ENCODE results near the gene DAB2IP.
"Not testable (repeated sequence)": the region's sequence is repeated elsewhere in the genome, so short reads cannot be mapped to it uniquely, and the experiment has no call there.

DAB2IP gene

DNA sequence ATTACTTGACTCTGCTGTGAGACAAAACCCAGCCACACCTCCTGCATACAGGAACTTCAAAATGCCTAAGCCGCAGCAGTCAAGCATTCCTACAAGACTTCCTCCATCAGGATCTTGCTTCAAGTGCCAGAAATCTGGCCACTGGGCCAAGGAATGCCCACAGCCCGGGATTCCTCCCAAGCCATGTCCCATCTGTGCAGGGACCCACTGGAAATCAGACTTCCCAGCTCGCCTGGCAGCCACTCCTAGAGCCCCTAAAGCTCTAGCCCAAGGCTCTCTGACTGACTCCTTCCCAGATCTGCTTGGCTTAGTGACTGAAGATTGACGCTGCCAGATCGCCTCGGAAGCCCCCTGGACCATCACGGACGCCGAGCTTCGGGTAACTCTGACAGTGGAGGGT is 141.0 kb downstream of the DAB2IP start:
- not testable (repeated sequence) for DNase-seq (ENCODE audit: low read depth in 2 of 2)

DNA sequence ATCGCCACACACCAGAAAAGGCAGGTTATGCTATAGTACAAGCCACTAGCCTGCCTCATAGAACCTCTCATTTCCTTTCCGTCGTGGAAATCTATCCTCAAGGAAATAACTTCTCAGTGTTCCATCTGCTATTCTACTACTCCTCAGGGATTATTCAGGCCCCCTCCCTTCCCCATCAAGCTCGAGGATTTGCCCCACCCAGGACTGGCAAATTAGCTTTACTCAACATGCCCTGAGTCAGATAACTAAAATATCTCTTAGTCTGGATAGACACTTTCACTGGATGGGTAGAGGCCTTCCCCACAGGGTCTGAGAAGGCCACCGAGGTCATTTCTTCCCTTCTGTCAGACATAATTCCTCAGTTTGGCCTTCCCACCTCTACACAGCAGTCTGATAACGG is 142.9 kb downstream of the DAB2IP start:
- DNase-seq (ENCODE audit: low read depth in 2 of 2): not testable (repeated sequence)

DNA sequence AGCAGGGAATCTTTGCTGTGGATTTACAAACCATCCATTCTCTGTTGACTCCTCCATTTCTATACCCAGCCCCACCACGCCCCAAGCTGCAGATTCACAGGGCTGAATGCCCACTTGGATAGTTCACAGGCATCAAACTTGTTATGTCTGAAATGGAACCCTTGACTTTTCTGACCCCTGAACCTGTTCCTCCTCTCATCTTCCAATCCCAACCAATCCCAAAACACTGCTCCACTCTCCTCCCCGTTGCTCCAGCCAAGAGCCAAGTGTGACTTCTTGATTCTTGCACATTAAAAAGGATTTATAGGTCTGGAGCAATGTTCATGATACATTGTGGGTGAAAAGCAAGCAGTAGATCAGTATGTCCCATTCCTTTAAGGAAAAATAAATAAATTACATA is 145.6 kb downstream of the DAB2IP start:
- DNase-seq (ENCODE audit: low read depth in 2 of 2): no peak

DNA sequence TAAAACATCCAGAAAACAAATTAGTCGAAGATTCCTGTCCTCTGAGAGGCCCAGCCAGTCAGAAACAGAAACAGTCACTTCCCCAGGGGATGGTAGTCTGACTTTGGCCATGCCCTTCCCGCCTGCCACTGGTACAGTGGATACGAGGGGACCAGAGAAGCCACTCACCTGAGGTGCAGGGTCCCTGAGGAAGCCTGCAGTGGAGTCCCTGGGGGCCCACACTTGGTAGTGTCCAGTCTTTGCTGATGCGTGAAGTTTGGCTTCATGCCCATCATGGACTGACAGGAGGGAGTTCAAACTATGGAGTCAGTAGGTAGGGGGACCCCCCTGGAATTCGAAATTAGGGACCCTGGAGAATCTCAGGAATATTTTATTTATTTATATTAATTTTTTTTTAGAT is 147.5 kb downstream of the DAB2IP start:
- DNase-seq (ENCODE audit: low read depth in 2 of 2): no peak

DNA sequence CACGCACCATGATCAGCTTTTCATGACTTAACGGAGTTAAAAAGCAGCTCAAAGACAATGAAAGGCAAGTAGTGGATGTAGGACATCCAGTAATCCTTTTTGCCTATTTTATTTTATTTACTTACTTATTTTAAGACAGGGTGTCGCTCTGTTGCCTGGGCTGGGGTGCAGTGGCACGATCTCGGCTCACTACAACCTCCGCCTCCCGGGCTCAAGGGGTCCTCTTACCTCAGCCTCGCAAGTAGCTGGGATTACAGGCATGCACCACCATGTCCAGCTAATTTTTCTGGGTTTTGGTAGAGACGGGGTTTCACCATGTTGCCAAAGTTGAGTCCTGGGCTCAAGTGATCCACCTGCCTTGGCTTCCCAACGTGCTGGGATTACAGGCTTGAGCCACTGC is 148.9 kb downstream of the DAB2IP start:
- no peak for DNase-seq (ENCODE audit: low read depth in 2 of 2)

DNA sequence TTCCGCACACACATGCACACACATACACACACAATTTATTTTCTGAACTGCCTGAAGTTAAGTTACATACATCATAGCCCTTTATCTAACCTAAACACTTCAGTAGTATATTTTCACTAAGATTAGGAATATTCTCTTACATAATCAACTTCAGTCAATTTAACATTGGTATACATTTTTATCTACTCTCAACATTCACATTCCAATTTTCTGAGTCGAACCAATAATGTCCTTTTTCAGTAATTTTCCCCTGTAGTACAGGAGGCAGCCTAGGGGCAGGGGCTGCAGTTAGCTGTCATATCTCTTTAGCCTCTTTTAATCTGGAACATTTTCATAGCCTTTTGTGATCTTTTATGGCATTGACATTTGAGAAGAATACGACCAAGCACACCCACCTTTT is 150.1 kb downstream of the DAB2IP start:
- no peak for DNase-seq (ENCODE audit: low read depth in 2 of 2)

DNA sequence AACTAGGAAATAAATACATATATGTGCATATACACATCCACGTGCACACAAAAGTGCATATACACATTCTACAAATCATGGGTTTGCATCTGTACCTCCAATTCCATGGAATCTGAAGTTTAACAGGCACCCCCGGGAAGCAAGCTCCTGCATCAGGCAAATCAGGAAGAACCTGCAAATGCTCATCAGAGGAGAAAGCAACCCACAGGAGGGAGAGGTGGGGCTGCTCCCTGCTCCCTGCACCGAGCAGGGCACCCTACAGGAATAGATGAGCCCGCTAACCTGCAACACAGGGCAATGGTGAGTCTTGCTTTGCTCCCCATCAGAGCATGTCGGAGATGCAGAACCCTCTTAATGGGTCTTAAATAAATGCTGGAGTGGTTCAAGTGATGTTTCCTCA is 151.3 kb downstream of the DAB2IP start:
- no peak for DNase-seq (ENCODE audit: low read depth in 2 of 2)

DNA sequence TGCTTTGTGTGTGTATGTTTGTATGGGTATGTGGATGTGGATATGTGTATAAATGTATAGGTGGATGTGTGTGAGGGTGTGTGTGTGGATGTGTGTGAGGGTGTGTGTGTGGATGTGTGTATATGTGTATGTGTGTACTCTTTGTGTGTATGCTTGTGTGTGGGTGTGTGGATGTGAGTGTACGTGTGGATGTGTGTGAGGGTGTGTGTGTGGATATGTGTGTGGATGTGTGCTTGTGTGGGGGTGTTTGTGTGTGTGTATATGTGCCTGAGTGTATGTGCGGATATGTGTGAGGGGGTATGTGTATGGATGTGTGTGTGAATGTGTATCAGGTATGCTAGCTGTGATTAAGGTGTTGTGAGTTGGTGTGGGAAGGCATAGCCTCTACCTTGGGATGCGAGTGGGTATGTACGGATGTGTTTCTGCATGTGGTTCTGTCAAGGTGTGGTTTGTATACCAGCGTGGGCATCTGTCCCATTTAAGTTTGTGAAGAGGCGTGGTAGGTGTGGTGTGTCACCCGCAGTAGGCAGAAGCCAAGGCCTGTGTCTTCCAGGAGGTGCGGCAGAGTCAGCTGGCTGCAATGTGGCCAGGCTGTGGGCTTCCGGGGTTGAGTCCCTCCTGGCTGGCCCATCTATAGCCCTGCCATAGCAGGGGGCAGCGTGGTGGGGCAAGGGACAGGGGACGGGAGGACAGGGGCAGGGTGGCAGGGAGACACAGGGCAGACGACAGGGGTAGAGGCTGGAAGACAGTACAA is 155.8 kb downstream of the DAB2IP start:
- no peak for DNase-seq (ENCODE audit: low read depth in 2 of 2)

DNA sequence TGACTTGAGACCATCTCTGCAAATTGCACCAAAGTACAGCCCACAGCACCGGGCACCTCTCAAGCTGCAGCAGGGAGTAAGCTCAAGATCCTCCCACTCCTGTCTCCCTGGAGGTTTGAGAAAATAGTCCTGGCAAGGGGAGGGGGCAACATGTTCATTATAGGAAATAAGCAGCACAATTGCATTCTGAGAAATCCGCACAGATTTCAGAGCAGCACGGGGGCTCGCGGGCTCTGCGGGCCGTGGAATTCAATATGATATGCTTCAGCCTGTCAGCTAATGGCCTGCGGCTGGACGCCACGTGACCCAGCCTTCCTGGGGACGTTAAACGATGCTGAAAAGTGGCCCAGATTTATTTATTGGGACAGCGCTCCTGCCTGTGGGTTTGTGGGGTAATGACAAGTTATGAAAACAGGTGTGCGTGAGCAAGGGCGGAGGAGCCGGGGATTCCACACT is 156.4 kb downstream of the DAB2IP start:
- no peak for DNase-seq (ENCODE audit: low read depth in 2 of 2)

DNA sequence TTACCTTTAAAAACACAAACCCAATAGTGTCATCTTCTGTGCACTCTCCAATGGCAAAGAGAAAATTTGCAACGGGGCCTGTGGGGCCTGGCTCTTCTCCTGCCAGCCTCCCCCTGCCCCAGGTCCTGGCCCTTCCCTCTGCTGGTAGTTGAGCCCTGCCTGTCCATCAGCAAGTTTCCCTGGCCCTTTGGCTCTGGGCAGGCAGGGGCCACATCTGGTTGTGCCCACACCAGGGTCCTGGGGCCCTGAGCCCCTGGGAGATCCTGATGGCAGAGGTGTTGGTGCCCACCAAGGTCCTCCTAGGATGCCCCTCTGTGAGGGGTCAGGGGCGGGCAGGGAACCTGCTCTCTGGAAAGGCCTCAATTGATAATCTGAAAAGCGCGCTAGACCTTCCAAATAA is 157.3 kb downstream of the DAB2IP start:
- no peak for DNase-seq (ENCODE audit: low read depth in 2 of 2)

DNA sequence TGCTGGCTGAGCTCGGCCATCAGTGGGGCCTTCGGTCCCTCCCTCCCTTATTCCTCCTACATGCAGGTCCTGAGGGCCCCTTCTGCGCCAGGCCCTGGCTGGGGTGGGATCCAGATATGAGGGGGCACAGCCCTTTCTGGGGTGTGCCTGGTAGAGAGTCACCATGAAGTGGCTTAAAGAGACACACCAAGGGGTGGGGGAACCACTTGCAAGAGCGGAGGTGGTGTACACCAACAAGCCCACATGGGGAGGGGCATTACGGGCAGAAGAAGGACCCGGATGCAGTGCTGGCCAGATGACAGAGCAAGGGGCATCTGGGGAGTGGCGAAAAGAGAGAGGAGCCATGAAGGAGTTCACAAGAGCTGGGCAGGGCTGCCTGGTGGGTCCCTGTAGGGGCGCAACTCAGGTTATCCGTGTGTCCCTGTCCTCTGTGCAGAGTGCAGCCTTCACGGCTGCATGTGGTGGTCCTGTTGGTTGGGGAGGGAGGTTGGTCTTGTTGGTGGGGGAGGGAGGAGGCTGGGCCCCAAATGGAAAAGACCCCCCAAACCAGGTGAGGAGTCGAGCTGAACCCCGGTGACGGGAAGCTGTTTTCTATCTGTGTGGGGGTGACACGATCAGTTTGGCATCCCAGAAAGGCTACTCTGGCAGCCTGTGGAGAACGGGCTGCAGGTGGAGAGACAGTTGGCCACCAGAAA is 158.1 kb downstream of the DAB2IP start:
- DNase-seq (ENCODE audit: low read depth in 2 of 2): no peak

DNA sequence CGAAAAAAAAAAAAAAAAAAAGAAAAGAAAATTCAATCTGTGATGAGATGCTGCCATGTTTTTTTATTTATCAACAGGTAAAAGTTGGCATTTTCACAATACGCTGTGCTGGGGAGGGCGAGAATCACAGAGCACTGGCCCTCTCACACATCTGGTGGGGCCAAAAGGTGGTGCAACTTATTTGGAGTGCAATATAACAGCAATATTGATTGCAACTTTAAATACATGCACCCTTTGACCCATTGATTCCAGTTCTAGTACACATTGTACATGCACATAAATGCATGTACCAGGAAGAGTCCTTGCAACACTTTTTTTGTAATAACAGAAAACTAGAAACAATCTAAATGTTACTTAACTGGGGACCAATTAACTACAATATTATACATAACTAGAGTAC is 159.1 kb downstream of the DAB2IP start:
- DNase-seq (ENCODE audit: low read depth in 2 of 2): no peak

DNA sequence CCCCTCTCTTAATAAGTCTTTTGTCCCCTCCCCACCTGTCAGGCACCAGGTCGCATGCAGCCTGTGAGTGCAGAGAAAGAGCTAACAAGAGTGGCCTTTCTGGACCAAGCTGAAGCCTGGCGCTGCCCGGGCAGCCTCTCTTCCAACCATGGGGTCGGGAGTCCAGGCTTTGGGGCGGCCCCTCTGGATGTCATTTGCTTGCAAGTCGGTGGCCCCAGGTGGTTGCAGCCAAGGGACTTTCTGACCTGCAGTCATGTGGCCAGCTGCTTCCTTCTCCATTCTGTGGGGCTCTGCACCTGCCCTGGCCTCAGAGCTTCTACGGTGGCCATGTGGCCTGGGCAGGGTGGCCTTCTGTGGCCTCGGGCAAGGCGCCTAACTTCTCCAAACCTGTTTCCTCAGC is 159.7 kb downstream of the DAB2IP start:
- no peak for DNase-seq (ENCODE audit: low read depth in 2 of 2)

DNA sequence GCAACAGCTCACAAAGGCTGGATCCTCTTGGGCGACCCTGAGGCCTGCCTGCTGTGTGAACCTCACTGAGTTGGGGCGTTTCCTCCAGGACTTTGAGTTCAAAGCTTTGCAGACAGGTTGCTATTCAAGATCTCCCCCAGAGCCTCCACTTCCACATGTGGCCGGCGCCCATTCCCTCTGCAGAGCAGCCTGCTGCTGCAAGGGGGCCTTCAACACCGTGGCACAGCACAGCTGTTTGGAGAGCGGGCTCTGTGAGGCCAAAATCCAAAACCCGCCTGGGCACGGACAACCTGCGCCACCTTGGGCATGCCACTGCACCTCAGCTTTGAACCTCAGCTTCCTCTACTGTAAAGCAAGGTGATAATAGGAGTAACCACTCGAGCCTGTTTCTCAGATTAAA is 160.3 kb downstream of the DAB2IP start:
- DNase-seq (ENCODE audit: low read depth in 2 of 2): no peak

DNA sequence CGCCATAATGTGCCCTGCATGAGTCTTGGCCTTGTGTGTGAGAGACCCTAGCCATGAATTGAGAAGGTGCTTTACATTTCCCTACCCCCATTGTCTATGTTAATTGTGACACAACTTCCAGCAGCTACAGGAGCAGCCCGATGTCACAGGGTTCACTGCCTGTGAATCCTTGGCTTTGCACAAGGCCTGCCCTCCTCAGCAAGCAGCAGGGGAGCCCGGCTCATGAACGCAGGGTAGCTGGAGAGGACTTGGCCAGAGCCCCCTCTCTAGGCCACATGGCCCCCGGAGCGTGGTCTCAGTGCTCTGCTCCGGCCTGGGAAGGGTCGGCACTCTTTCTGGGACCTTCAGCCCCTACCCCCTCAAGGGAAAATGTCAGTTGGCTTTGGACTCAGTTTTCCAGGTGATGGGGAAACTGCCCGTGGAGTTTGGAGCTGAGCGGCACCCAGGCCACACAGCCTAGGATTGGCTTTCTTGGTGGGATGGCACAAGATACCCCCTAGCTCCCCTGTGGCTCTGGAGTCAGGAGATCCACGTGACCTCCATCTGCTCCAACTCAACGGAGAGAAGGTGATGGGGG is 160.8 kb downstream of the DAB2IP start:
- DNase-seq (ENCODE audit: low read depth in 2 of 2): no peak

DNA sequence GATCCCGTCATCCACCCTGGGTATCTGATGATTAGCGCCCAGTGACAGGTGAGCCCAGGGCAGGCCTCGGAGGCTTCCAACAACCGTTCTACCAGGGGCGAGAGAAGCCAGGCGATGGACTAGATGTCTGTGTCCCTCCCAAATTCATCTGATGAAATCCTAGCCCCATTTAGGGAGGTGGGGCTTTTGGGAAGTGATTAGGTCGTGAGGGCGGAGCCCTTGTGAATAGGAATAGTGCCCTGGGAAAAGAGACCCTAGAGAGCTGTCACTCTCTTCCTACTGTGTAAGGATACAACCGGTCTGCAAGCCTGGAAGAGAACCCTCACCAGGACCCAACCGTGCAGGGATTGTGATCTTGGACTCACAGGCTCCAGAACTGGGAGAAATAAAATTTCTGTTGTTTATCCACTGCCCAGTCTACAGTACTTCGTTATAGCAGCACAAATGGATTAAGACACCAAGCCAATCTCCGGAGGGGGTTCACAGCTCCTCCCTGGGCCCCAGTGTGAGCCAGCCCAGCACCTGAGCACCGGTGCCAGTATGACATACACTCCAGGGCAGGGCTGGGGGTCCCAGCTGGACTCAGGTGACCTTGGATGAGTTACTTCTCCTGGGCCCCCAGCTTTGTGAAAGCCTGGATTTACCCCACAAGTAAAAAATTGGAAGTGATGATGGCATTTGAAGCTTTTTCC is 162.2 kb downstream of the DAB2IP start:
- no peak for DNase-seq (ENCODE audit: low read depth in 2 of 2)

DNA sequence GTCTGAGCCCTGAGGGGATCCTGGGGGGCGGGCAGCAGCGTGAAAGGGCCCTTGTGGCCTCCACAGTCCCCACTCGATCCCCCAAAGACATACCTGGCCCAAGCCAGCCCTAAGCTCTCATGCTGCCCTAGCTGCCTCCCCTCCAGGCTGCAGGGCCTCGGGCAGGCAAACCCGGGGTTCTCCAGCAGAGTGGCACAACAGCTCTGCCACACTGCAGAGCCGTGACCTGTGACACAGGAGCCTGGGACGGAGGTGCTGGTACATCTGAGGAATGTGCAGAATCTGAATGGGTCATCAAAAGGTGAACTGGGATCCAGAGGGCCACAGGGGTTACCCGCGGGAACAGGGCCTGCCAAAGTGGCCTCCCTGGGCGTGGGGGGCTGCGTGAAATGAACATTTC is 163.2 kb downstream of the DAB2IP start:
- no peak for DNase-seq (ENCODE audit: low read depth in 2 of 2)

DNA sequence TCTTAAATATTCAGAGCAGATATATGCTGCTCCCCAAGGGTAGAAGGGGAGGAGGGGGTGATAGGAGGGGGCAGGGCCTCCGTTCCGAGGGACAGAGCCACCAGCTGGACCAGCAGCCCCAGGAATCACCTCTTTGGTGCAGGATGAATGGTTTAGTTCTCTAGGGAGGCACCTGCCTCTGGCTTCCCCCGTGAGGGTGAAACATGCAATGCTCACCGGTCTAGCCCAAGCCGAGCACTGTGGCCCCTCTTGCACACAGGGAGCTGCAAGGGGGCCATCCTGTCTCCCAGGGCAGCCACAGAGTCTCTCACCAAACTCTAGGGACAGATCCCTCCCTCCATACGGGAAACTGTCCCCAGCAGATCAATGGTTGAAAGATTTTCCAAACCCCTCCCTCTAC is 163.7 kb downstream of the DAB2IP start:
- no peak for DNase-seq (ENCODE audit: low read depth in 2 of 2)

DNA sequence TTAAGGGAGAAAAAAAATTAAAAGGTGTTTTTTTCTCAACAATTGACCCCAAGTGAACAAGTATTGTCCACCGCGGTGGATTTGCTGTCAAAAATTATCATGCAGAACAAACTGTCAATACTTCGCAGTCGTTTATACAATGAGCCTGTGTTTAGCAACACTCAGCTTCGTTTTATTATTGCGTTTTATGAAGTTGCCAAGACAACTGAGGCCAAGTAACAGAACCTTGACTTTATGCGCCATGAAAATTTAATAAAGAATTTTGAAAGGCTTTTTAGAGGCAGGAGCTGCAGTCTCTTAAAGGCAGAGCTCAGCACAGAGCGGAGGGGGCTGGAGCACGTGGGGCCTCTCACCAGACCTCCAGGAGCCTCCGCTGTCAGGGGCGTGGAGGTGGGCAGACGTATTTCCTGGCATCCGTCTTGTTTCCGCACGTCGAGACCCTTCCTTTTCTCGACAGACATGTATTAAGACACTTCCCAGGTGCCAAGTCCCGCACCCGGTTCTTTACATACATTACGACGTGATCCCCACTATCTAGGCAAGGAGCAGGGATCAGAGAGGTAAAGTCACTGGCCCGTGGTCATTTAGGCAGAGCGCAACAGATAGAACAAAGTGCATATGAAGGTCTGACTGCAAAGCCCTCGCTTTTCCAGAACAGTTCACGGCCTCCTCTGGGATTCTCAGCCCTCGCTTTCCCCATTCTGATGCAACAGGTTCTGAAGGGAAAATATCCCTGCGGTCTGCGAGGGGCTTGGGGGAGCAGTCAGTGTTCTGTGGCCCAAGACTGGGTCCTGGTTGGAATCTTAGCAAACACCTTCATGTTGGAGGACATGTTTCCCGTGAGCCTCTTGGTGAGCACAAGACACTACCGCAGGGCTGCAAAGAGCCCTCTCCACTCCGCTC is 164.4 kb downstream of the DAB2IP start:
- no peak for DNase-seq (ENCODE audit: low read depth in 2 of 2)

DNA sequence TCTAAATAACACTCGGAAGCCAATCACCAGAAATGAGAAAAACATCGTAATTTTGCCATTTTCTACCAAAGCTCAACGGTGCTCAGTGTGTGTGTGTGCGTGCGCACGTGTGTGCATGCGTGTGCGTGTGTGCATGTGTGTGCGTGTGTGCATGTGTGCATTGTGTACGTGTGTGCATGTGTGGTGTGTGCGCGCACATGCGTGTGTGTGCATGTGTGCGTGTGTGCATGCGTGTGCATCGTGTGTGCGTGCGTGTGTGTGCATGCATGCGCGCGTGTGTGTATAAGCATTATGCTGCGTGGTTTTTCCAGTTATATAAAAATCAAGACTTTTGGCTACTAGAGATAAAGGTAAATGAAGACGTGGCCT is 165.0 kb downstream of the DAB2IP start:
- DNase-seq (ENCODE audit: low read depth in 2 of 2): no peak

DNA sequence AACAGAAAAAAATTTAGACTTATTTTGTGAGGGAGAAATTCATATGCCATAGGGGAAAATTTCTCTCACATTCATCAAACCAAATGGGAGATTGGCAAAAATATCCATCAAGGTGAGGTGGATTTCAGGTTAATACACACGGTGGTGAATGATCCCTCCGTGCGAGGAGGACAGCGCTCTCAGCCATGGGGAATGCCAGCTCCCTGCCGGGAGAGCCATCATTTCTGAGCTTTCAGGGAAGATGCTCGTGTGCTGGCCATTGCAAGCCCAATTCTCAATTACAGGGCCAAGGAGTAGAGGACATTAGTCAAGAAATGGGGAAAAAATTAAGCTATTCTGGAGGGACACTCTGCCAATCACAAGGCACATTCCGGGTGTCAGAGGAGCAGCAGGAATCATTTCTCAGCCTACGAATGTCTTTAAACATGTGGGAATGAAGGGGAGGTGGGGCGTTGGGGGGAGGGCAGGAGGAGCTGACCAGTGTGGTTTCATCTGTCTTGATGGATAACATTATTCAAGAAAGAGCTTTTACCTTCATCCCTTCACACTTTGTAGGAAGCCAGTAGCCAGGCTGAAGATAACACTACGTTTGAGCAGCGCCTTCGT is 165.5 kb downstream of the DAB2IP start:
- no peak for DNase-seq (ENCODE audit: low read depth in 2 of 2)

Measured in fibroblast of skin of left biceps (primary cell).